Measurements from ENCODE around the gene TBX2. TPM values are rescaled to one million over a fixed set of nuclear protein-coding genes. Genes with fewer than 3 reads are reported as not detected.

TBX2 gene
- total and polyA plus RNA-seq, 2 donors from 2014 or later = 66.4 to 122 TPM

GRCh38 chr17:61395983-61396585, 3.6 kb upstream of the TBX2 start:
- Histone ChIP-seq H3K4me1 (ENCODE audit: control insufficient read depth in 2 of 3, insufficient read depth in 2 of 3, low read depth in 1 of 3, low read length in 3 of 3) (peaks cover 0 to 23% (median 6%) of the 10 kb centered on the region in 3 donors), H3K9ac (ENCODE audit: low read length in 3 of 3) (peak overlapping the region in 2 of 3 donors; percentile 22 to 58), H3K27me3 (ENCODE audit: control insufficient read depth, insufficient read depth, low read length) (peaks cover 4% of the 10 kb centered on the region), H3K9me3 (ENCODE audit: control insufficient read depth in 2 of 3, insufficient read depth in 1 of 3, low read length in 3 of 3) (no peaks in the 10 kb centered on the region), H3K27ac (ENCODE audit: low read depth in 2 of 2, low read length in 2 of 2) (peak overlapping the region; percentile 85 to 95), H3K4me3 (ENCODE audit: low read length in 3 of 3) (peak overlapping the region; percentile 21 to 52 (median 24)), H3K36me3 (ENCODE audit: control insufficient read depth in 2 of 3, insufficient read depth in 3 of 3, low read length in 3 of 3) (peaks cover 0 to under 1% (median 0%) of the 10 kb centered on the region in 3 donors)
- intact Hi-C loops (cut with DNase I) = no loop called here
- FAIRE-seq (no peak), DNase-seq (peak in 3 of 5 donors; percentile 31 to 79 (median 48))
- TF ChIP-seq CTCF (IDR thresholded peaks at IDR 0.05; ENCODE audit: borderline replicate concordance, extremely low read depth, insufficient read depth) = no peak

- intact Hi-C loops (cut with DNase I) = no loop called here
- Histone ChIP-seq H3K36me3 (ENCODE audit: control insufficient read depth in 2 of 3, insufficient read depth in 3 of 3, low read length in 3 of 3) (peaks cover 0 to 5% (median 0%) of the 10 kb centered on the region in 3 donors), H3K9ac (ENCODE audit: low read length in 3 of 3) (peak overlapping the region in 2 of 3 donors; percentile 22 to 58), H3K27ac (ENCODE audit: low read depth in 2 of 2, low read length in 2 of 2) (peak overlapping the region; percentile 85 to 95), H3K4me1 (ENCODE audit: control insufficient read depth in 2 of 3, insufficient read depth in 2 of 3, low read depth in 1 of 3, low read length in 3 of 3) (peaks cover 0 to 23% (median 6%) of the 10 kb centered on the region in 3 donors), H3K9me3 (ENCODE audit: control insufficient read depth in 2 of 3, insufficient read depth in 1 of 3, low read length in 3 of 3) (no peaks in the 10 kb centered on the region), H3K27me3 (ENCODE audit: control insufficient read depth, insufficient read depth, low read length) (peaks cover 5% of the 10 kb centered on the region), H3K4me3 (ENCODE audit: low read length in 3 of 3) (peak overlapping the region; percentile 10 to 52 (median 31))
- no peak for TF ChIP-seq CTCF (IDR thresholded peaks at IDR 0.05; ENCODE audit: borderline replicate concordance, extremely low read depth, insufficient read depth)
- FAIRE-seq (no peak), DNase-seq (peak in 3 of 5 donors; percentile 34 to 76 (median 46))
Observed at GRCh38 chr17:61396586-61397085, 3.0 kb upstream of the TBX2 start.

GRCh38 chr17:61397086-61397842, 2.4 kb upstream of the TBX2 start:
- peaks cover 0 to 5% (median 0%) of the 10 kb centered on the region in 3 donors for H3K36me3 ChIP-seq (ENCODE audit: control insufficient read depth in 2 of 3, insufficient read depth in 3 of 3, low read length in 3 of 3)
- intact Hi-C loops (cut with DNase I) = no loop called here
- peak overlapping the region; percentile 88 to 95 for H3K27ac ChIP-seq (ENCODE audit: low read depth in 2 of 2, low read length in 2 of 2)
- H3K27me3 ChIP-seq (ENCODE audit: control insufficient read depth, insufficient read depth, low read length) = peaks cover 6% of the 10 kb centered on the region
- peaks cover 0 to 23% (median 6%) of the 10 kb centered on the region in 3 donors for H3K4me1 ChIP-seq (ENCODE audit: control insufficient read depth in 2 of 3, insufficient read depth in 2 of 3, low read depth in 1 of 3, low read length in 3 of 3)
- H3K9ac ChIP-seq (ENCODE audit: low read length in 3 of 3) = peak overlapping the region; percentile 43 to 75 (median 43)
- TF ChIP-seq CTCF (IDR thresholded peaks at IDR 0.05; ENCODE audit: borderline replicate concordance, extremely low read depth, insufficient read depth) = no peak
- peak overlapping the region; percentile 71 to 86 (median 82) for H3K4me3 ChIP-seq (ENCODE audit: low read length in 3 of 3)
- DNase-seq (peak; percentile 81 to 91 (median 84)), FAIRE-seq (no peak)
- H3K9me3 ChIP-seq (ENCODE audit: control insufficient read depth in 2 of 3, insufficient read depth in 1 of 3, low read length in 3 of 3) = no peaks in the 10 kb centered on the region

Measured in kidney (tissue), 14 donors.